T-cell (primary cell): Measurements from ENCODE around the gene CIC. TPM values are rescaled to one million over a fixed set of nuclear protein-coding genes. Genes with fewer than 3 reads are reported as not detected.

Experiments used
- ATAC-seq, 4 experiments: fragments of 200-7000 bp in 3 of 4; fragments of 150-1000 bp in 1 of 4; cut with Tn5 transposase; replicated peaks in 1 of 4; 1 replicate in 3 of 4; 2 replicates in 1 of 4; pipeline ENCODE4 v1.10.0; 2021; ENCODE audit warnings: moderate library complexity in 3 of 4, mild to moderate bottlenecking in 2 of 4, moderate number of reproducible peaks in 1 of 4
- CTCF ChIA-PET, 2 donors: fragments of 300-600 bp; sonication (Branson Sonifier 250); formaldehyde crosslinking; loops; one replicate each; lab custom pipeline; 2022; ENCODE audit warnings: antibody characterized with exemption in 2 of 2; lab: Charles Lee
- POLR2A ChIA-PET, 2 donors: fragments of 300-600 bp; sonication (Branson Sonifier 250); formaldehyde crosslinking; loops; one replicate each; lab custom pipeline; 2022; ENCODE audit warnings: antibody characterized with exemption in 2 of 2; lab: Charles Lee
- DNase-seq, 35 experiments: peaks; one replicate each; pipeline versions ENCODE4 v3.0.0 to v3.0.0-alpha.2; 2013 to 2023
- H3K27ac ChIP-seq: one replicate; pipeline ENCODE4 v1.5.1; 2013; ENCODE audit warnings: low read length
- H3K27me3 ChIP-seq, 2 experiments: replicated peaks in 1 of 2; 1 replicate in 1 of 2; 2 replicates in 1 of 2; pipeline versions ENCODE4 v1.6.1 to v1.7.0; 2013; ENCODE audit warnings: low read length in 1 of 2, mixed read lengths in 1 of 2; ENCODE audit not compliant: control insufficient read depth in 2 of 2, insufficient read depth in 2 of 2; ENCODE audit errors: extremely low read depth in 1 of 2
- H3K36me3 ChIP-seq, 2 donors: 1 replicate in 1 of 2; 2 replicates in 1 of 2; pipeline versions ENCODE4 v1.6.1 to v1.7.0; 2013; ENCODE audit warnings: low read length in 1 of 2; ENCODE audit not compliant: control insufficient read depth in 2 of 2, insufficient read depth in 1 of 2; ENCODE audit errors: extremely low read depth in 1 of 2
- H3K4me1 ChIP-seq, 2 experiments: 1 replicate in 1 of 2; 2 replicates in 1 of 2; pipeline versions ENCODE4 v1.6.1 to v1.7.0; 2013; ENCODE audit warnings: low read length in 2 of 2, mixed read lengths in 1 of 2; ENCODE audit not compliant: insufficient read depth in 2 of 2, control insufficient read depth in 1 of 2; ENCODE audit errors: extremely low read depth in 1 of 2
- H3K4me3 ChIP-seq, 2 donors: 1 replicate in 1 of 2; 2 replicates in 1 of 2; pipeline versions ENCODE4 v1.5.1 to v1.7.0; 2013; ENCODE audit warnings: mild to moderate bottlenecking in 2 of 2, low read length in 1 of 2, moderate library complexity in 1 of 2; ENCODE audit not compliant: control insufficient read depth in 1 of 2; ENCODE audit errors: extremely low read depth in 1 of 2
- H3K9me3 ChIP-seq: 2 replicates; pipeline ENCODE4 v1.7.0; 2013
- H3K27ac Mint-ChIP-seq, 2 donors: one replicate each; pipeline ENCODE4 v1.8.0; 2020 to 2021; ENCODE audit warnings: mild to moderate bottlenecking in 2 of 2, mixed read lengths in 2 of 2
- H3K27me3 Mint-ChIP-seq, 2 donors: one replicate each; pipeline ENCODE4 v1.8.0; 2021 to 2022; ENCODE audit warnings: mixed read lengths in 2 of 2
- H3K36me3 Mint-ChIP-seq: one replicate; pipeline ENCODE4 v1.8.0; 2021; ENCODE audit warnings: mixed read lengths
- H3K4me1 Mint-ChIP-seq, 3 donors: one replicate each; pipeline ENCODE4 v1.8.0; 2020 to 2022; ENCODE audit warnings: mixed read lengths in 3 of 3, mild to moderate bottlenecking in 1 of 3
- H3K4me3 Mint-ChIP-seq, 3 donors: one replicate each; pipeline ENCODE4 v1.8.0; 2020 to 2022; ENCODE audit warnings: mild to moderate bottlenecking in 3 of 3, mixed read lengths in 3 of 3, moderate library complexity in 3 of 3
- H3K9me3 Mint-ChIP-seq, 3 donors: one replicate each; pipeline ENCODE4 v1.8.0; 2020 to 2022; ENCODE audit warnings: mixed read lengths in 3 of 3
- WGBS: methylation state at CpG from one replicate; pipeline ENCODE4 v1.1.5; 2013; ENCODE audit warnings: missing lambda C conversion rate; ENCODE audit not compliant: insufficient coverage; 5-methylcytosine and 5-hydroxymethylcytosine counted together
- total RNA-seq, 35 experiments: library from RNA in 6 of 35; stranded (reverse) in 6 of 35; fragments of 120-200 nt in 1 of 35; gene quantifications; one replicate each; pipeline versions ENCODE4 v1.2.1 to v1.2.4 and lab custom pipeline; 2013 to 2026

Gene CIC
- total RNA-seq, 5 donors from 2014 or later (not counting 1 experiment from before 2014, with no cell fraction given) = 93.9 to 110 (median 104) TPM

- Mint-ChIP-seq H3K9me3 (no peaks in the 10 kb centered on the region), H3K4me1 (peaks cover 24 to 36% (median 29%) of the 10 kb centered on the region in 3 donors), H3K27ac (no peak overlapping the region), H3K27me3 (no peaks in the 10 kb centered on the region), H3K4me3 (no peak overlapping the region), H3K36me3 (peaks cover 37% of the 10 kb centered on the region)
- ChIA-PET POLR2A (no interaction called here), CTCF (no interaction called here)
- Histone ChIP-seq H3K4me3 (no peak overlapping the region), H3K36me3 (peaks cover 9 to 79% of the 10 kb centered on the region in 2 donors), H3K9me3 (no peaks in the 10 kb centered on the region), H3K4me1 (peaks cover 0 to 15% of the 10 kb centered on the region in 2 experiments), H3K27me3 (no peaks in the 10 kb centered on the region), H3K27ac (no peak overlapping the region)
- no CpG with 5 or more reads among the region's 1 CpG for WGBS
- DNase-seq (no peak), ATAC-seq (no peak)
Observed at GRCh38 chr19:42226886-42227285, 42.2 kb upstream of the CIC start.

GRCh38 chr19:42228641-42229040 lies 40.4 kb upstream of the CIC start:
- no peak overlapping the region for H3K4me3 ChIP-seq
- no peak for ATAC-seq
- H3K9me3 Mint-ChIP-seq = no peaks in the 10 kb centered on the region
- no peaks in the 10 kb centered on the region for H3K27me3 ChIP-seq
- 90% methylated on average over 4 of the region's 4 CpGs for WGBS
- ChIA-PET CTCF (interaction anchor here in 1 of 2 donors (0.6 kb wide), 1 partner anchor 83 kb away, joined by 4 read pairs; no protein-coding TSS in a partner anchor), POLR2A (interaction anchor here in 1 of 2 donors (0.6 kb wide), 1 partner anchor 54 kb away, joined by 7 read pairs; no protein-coding TSS in a partner anchor)
- no peak overlapping the region for H3K27ac ChIP-seq
- peaks cover 9 to 88% of the 10 kb centered on the region in 2 donors for H3K36me3 ChIP-seq
- peaks cover 19 to 27% (median 19%) of the 10 kb centered on the region in 3 donors for H3K4me1 Mint-ChIP-seq
- peaks cover 40% of the 10 kb centered on the region for H3K36me3 Mint-ChIP-seq
- DNase-seq = no peak
- peak overlapping the region; percentile 10 to 74 for H3K27ac Mint-ChIP-seq
- no peaks in the 10 kb centered on the region for H3K9me3 ChIP-seq
- H3K4me3 Mint-ChIP-seq = no peak overlapping the region
- no peaks in the 10 kb centered on the region for H3K27me3 Mint-ChIP-seq
- peaks cover 0 to 8% of the 10 kb centered on the region in 2 experiments for H3K4me1 ChIP-seq

GRCh38 chr19:42229301-42229854 lies 39.7 kb upstream of the CIC start:
- Mint-ChIP-seq H3K27ac (peak overlapping the region; percentile 59 to 79), H3K9me3 (no peaks in the 10 kb centered on the region), H3K4me3 (no peak overlapping the region), H3K36me3 (peaks cover 45% of the 10 kb centered on the region), H3K4me1 (peaks cover 19 to 27% (median 22%) of the 10 kb centered on the region in 3 donors), H3K27me3 (no peaks in the 10 kb centered on the region)
- POLR2A ChIA-PET = interaction anchor here in 1 of 2 donors (0.6 kb wide), 1 partner anchor 53 kb away, joined by 7 read pairs; no protein-coding TSS in a partner anchor
- H3K36me3 ChIP-seq = peaks cover 15 to 91% of the 10 kb centered on the region in 2 donors
- H3K4me1 ChIP-seq = peaks cover 0 to 9% of the 10 kb centered on the region in 2 experiments
- no peaks in the 10 kb centered on the region for H3K27me3 ChIP-seq
- DNase-seq (no peak), ATAC-seq (no peak)
- 100% methylated on average over 1 of the region's 4 CpGs for WGBS
- CTCF ChIA-PET = interaction anchor here in 1 of 2 donors (0.5 kb wide), 1 partner anchor 70 kb away, joined by 8 read pairs; no protein-coding TSS in a partner anchor
- H3K27ac ChIP-seq = no peak overlapping the region
- H3K9me3 ChIP-seq = no peaks in the 10 kb centered on the region
- no peak overlapping the region for H3K4me3 ChIP-seq

- no peak overlapping the region for H3K4me3 Mint-ChIP-seq
- H3K36me3 Mint-ChIP-seq = peaks cover 46% of the 10 kb centered on the region
- no peaks in the 10 kb centered on the region for H3K9me3 Mint-ChIP-seq
- peaks cover 19 to 27% (median 22%) of the 10 kb centered on the region in 3 donors for H3K4me1 Mint-ChIP-seq
- 74% methylated on average over 5 of the region's 8 CpGs for WGBS
- Histone ChIP-seq H3K9me3 (no peaks in the 10 kb centered on the region), H3K36me3 (peaks cover 17 to 90% of the 10 kb centered on the region in 2 donors), H3K4me3 (no peak overlapping the region), H3K4me1 (peaks cover 0 to 10% of the 10 kb centered on the region in 2 experiments), H3K27me3 (no peaks in the 10 kb centered on the region), H3K27ac (no peak overlapping the region)
- no peak for DNase-seq
- ChIA-PET POLR2A (interaction anchor here in 1 of 2 donors (0.7 kb wide), 1 partner anchor 100 kb away, joined by 3 read pairs; no protein-coding TSS in a partner anchor), CTCF (interaction anchor here in 1 of 2 donors (0.5 kb wide), 1 partner anchor 69 kb away, joined by 8 read pairs; no protein-coding TSS in a partner anchor)
- no peaks in the 10 kb centered on the region for H3K27me3 Mint-ChIP-seq
- peak overlapping the region; percentile 59 to 79 for H3K27ac Mint-ChIP-seq
- ATAC-seq = no peak
Observed at GRCh38 chr19:42229855-42230351, 39.1 kb upstream of the CIC start.

- H3K27ac ChIP-seq = no peak overlapping the region
- H3K27me3 Mint-ChIP-seq = no peaks in the 10 kb centered on the region
- no CpG with 5 or more reads among the region's 4 CpGs for WGBS
- H3K4me3 Mint-ChIP-seq = no peak overlapping the region
- H3K9me3 ChIP-seq = no peaks in the 10 kb centered on the region
- no peaks in the 10 kb centered on the region for H3K27me3 ChIP-seq
- no peak overlapping the region for H3K27ac Mint-ChIP-seq
- POLR2A ChIA-PET = interaction anchor here in 1 of 2 donors (0.7 kb wide), 1 partner anchor 99 kb away, joined by 3 read pairs; no protein-coding TSS in a partner anchor
- DNase-seq (no peak), ATAC-seq (no peak)
- no peak overlapping the region for H3K4me3 ChIP-seq
- H3K36me3 ChIP-seq = peaks cover 16 to 90% of the 10 kb centered on the region in 2 donors
- H3K4me1 Mint-ChIP-seq = peaks cover 19 to 29% (median 28%) of the 10 kb centered on the region in 3 donors
- peaks cover 47% of the 10 kb centered on the region for H3K36me3 Mint-ChIP-seq
- peaks cover 0 to 10% of the 10 kb centered on the region in 2 experiments for H3K4me1 ChIP-seq
- CTCF ChIA-PET = interaction anchor here in 1 of 2 donors (1.5 kb wide), 1 partner anchor 9 kb away, joined by 4 read pairs; no protein-coding TSS in a partner anchor
- H3K9me3 Mint-ChIP-seq = no peaks in the 10 kb centered on the region
Observed at GRCh38 chr19:42230571-42230970, 38.5 kb upstream of the CIC start.

- Mint-ChIP-seq H3K4me3 (no peak overlapping the region), H3K4me1 (peaks cover 15 to 24% (median 22%) of the 10 kb centered on the region in 3 donors), H3K27ac (no peak overlapping the region), H3K9me3 (no peaks in the 10 kb centered on the region), H3K27me3 (no peaks in the 10 kb centered on the region), H3K36me3 (peaks cover 43% of the 10 kb centered on the region)
- 86% methylated on average over 7 of the region's 10 CpGs for WGBS
- Histone ChIP-seq H3K27ac (no peak overlapping the region), H3K36me3 (peaks cover 12 to 91% of the 10 kb centered on the region in 2 donors), H3K4me1 (peaks cover 0 to 16% of the 10 kb centered on the region in 2 experiments), H3K4me3 (no peak overlapping the region), H3K9me3 (no peaks in the 10 kb centered on the region), H3K27me3 (no peaks in the 10 kb centered on the region)
- ATAC-seq = no peak
- no peak for DNase-seq
- CTCF ChIA-PET = interaction anchor here in 1 of 2 donors (0.9 kb wide), 1 partner anchor 47 kb away, joined by 3 read pairs; no protein-coding TSS in a partner anchor
- POLR2A ChIA-PET = no interaction called here
Observed at GRCh38 chr19:42232435-42232834, 36.6 kb upstream of the CIC start.
